ENCODE measurements around the gene PAFAH1B2. TPM values are rescaled to one million over a fixed set of nuclear protein-coding genes. Genes with fewer than 3 reads are reported as not detected.

PAFAH1B2 gene
- total RNA-seq, 2 donors from 2014 or later, result 30.0 to 44.9 TPM

DNA sequence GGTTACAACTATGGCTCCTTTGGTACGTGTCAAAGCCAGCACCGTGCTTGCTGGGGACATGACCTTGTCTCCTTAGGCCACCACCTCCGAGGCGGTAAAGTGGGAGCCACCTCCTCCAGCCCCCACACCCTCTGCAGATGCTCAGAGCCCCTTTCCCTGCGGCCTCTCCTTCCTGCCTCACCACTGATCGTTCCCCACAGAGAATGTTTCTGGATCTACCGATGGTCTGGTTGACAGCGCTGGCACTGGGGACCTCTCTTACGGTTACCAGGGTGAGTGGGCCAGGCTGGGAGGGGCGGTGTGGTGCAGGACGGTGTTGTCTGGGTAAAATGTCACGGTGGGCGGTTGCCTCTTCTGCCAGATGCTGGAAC is 43.3 kb downstream of the PAFAH1B2 start:
- Histone ChIP-seq H3K4me1 (peaks cover 54% of the 10 kb centered on the region), H3K27me3 (no peaks in the 10 kb centered on the region), H3K4me3 (no peak overlapping the region), H3K36me3 (replicated peaks in 1 of 2; ENCODE audit: insufficient read depth in 1 of 2, low read depth in 2 of 2) (peaks cover 0 to 25% of the 10 kb centered on the region in 2 donors), H3K9me3 (no peaks in the 10 kb centered on the region), H3K27ac (peak overlapping the region in 3 of 4 donors; percentile 19 to 81 (median 21))
- intact Hi-C loops (cut with DNase I), result no loop called here
- 62 to 64% methylated on average over 9 to 13 of the region's 13 CpGs for WGBS, 2 donors
- DNase-seq, result peak in 1 of 4 donors; percentile 2
- TF ChIP-seq, protein P1, sequence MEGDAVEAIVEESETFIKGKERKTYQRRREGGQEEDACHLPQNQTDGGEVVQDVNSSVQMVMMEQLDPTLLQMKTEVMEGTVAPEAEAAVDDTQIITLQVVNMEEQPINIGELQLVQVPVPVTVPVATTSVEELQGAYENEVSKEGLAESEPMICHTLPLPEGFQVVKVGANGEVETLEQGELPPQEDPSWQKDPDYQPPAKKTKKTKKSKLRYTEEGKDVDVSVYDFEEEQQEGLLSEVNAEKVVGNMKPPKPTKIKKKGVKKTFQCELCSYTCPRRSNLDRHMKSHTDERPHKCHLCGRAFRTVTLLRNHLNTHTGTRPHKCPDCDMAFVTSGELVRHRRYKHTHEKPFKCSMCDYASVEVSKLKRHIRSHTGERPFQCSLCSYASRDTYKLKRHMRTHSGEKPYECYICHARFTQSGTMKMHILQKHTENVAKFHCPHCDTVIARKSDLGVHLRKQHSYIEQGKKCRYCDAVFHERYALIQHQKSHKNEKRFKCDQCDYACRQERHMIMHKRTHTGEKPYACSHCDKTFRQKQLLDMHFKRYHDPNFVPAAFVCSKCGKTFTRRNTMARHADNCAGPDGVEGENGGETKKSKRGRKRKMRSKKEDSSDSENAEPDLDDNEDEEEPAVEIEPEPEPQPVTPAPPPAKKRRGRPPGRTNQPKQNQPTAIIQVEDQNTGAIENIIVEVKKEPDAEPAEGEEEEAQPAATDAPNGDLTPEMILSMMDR (IDR thresholded peaks at IDR 0.05), result no peak
- TF ChIP-seq POLR2A (IDR thresholded peaks at IDR 0.05), result no peak
- ATAC-seq, result no peak

DNA sequence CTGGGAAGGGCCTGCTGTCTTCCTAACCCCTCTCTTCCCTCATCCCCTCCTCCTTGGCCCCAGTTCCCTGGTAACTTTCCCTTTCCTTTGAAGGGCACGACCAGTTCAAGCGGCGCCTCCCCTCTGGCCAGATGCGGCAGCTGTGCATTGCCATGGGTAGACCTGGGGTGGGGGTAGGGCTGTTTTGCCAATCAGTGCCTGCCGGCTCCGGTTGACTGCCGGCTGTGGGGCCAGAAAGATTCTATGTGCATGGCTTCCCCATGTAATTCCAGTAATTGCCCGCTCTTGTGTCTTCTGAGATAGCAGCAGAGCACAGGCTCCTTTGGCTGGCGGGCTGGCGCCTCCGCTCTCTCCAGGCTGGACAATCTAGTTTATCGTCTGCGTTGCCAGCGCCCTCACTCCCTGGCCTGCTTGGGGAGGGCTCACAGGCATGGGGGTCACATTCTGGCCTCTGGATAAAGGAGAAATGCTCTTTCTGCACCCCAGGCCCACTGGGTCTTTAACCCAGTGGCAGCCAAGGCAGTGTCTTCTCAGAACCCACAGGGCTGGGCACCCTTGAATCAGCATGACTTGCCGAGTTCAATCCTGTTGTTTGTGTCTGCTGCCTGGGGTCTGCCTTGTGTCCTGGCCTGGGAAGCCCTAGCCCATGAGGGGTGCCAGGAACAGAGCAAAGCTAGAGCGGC is 43.9 kb downstream of the PAFAH1B2 start:
- no peaks in the 10 kb centered on the region for H3K9me3 ChIP-seq
- H3K4me3 ChIP-seq, result no peak overlapping the region
- peak in 3 of 4 donors; percentile 15 to 45 (median 43) for DNase-seq
- H3K4me1 ChIP-seq, result peaks cover 49% of the 10 kb centered on the region
- TF ChIP-seq, protein P1 (IDR thresholded peaks at IDR 0.05), result no peak
- TF ChIP-seq POLR2A (IDR thresholded peaks at IDR 0.05), result no peak
- H3K36me3 ChIP-seq (replicated peaks in 1 of 2; ENCODE audit: insufficient read depth in 1 of 2, low read depth in 2 of 2), result peaks cover 0 to 25% of the 10 kb centered on the region in 2 donors
- no peaks in the 10 kb centered on the region for H3K27me3 ChIP-seq
- no peak for ATAC-seq
- H3K27ac ChIP-seq, result peak overlapping the region in 3 of 4 donors; percentile 21 to 81 (median 22)
- intact Hi-C loops (cut with DNase I), result no loop called here
- WGBS, 2 donors, result 51 to 82% methylated on average over 16 of the region's 16 CpGs

DNA sequence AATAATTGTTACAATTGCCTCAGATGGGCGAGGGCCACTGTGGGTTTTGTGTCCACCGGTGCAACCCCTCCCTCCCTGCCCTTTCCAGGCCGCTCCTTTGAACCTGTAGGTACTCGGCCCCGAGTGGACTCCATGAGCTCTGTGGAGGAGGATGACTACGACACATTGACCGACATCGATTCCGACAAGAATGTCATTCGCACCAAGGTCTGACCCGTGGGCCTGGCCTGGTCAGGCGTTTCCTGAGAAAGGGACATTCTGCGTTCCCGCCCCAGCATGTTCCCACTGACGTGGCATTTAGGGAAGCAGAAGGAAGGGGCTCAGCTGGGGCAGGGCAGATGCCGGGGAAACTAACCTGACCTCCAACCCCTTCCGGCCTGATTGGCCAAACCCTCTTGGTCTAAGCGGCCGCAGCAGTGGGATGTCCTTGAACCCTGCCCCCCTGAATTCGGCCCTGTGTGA is 44.6 kb downstream of the PAFAH1B2 start:
- intact Hi-C loops (cut with DNase I), result no loop called here
- H3K27ac ChIP-seq, result peak overlapping the region in 1 of 4 donors; percentile 81
- no peaks in the 10 kb centered on the region for H3K9me3 ChIP-seq
- H3K4me3 ChIP-seq, result no peak overlapping the region
- H3K36me3 ChIP-seq (replicated peaks in 1 of 2; ENCODE audit: insufficient read depth in 1 of 2, low read depth in 2 of 2), result peaks cover 0 to 27% of the 10 kb centered on the region in 2 donors
- 75 to 84% methylated on average over 9 to 20 of the region's 20 CpGs for WGBS, 2 donors
- DNase-seq (peak in 2 of 4 donors; percentile 11 to 13), ATAC-seq (no peak)
- H3K4me1 ChIP-seq, result peaks cover 43% of the 10 kb centered on the region
- no peaks in the 10 kb centered on the region for H3K27me3 ChIP-seq
- TF ChIP-seq POLR2A (IDR thresholded peaks at IDR 0.05), result no peak
- TF ChIP-seq, protein P1 (IDR thresholded peaks at IDR 0.05), result no peak

DNA sequence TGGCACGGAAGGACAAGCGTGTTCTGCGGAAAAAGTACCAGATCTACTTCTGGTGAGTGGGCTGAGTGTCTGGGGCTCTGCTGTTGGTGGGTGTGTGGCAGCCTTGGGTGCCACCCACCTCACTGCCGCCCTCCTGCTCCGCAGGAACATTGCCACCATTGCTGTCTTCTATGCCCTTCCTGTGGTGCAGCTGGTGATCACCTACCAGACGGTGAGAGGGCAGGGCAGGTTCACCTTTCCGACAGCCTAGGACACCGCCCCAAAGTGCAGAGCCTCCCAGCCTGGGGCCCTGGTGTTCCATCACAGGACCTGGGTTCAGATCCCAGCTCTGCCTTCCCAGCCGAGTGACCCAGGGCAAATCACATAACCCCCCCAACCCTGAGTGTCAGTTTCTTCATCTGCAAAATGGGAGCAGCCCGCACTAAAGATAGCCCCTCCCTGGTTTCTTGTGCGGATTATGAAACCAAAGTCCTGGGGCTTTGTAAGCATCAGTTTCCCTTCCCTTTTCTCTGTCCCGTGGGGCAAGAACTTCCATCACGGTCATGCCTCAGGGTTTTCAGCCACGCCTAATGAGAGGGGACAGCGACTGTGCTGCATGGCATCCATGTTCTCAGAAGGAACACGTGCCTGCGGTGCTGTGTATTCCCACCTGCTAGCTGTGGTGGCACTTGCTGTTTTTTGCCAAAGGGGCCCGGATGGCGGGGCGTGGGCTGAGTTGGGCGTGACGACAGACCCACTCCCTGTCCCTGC is 45.3 kb downstream of the PAFAH1B2 start:
- Histone ChIP-seq H3K4me1 (peaks cover 43% of the 10 kb centered on the region), H3K4me3 (no peak overlapping the region), H3K36me3 (replicated peaks in 1 of 2; ENCODE audit: insufficient read depth in 1 of 2, low read depth in 2 of 2) (peaks cover 0 to 29% of the 10 kb centered on the region in 2 donors), H3K27me3 (no peaks in the 10 kb centered on the region), H3K27ac (peak overlapping the region in 1 of 4 donors; percentile 81), H3K9me3 (no peaks in the 10 kb centered on the region)
- intact Hi-C loops (cut with DNase I), result no loop called here
- WGBS, 2 donors, result 80 to 82% methylated on average over 7 to 22 of the region's 22 CpGs
- peak in 2 of 4 donors; percentile 12 to 64 for DNase-seq
- TF ChIP-seq POLR2A (IDR thresholded peaks at IDR 0.05), result no peak
- TF ChIP-seq, protein P1 (IDR thresholded peaks at IDR 0.05), result no peak
- no peak for ATAC-seq

All from body of pancreas (tissue), 4 donors.